BE2C (cell line): Measurements from ENCODE around the gene DNAJC6.
A peak's percentile ranks its signal among the peaks of the same experiment; 100 is the strongest.

ENCODE experiments used
- DNase-seq: peaks from one replicate; pipeline ENCODE4 v3.0.0-alpha.2; 2020
- H3K27me3 ChIP-seq: fragments of 250-450 bp; sonication (Bioruptor Pico); 2 replicates; pipeline ENCODE4 v1.5.1; 2020; ENCODE audit warnings: mild to moderate bottlenecking
- H3K36me3 ChIP-seq: fragments of 250-450 bp; sonication (Bioruptor Pico); 2 replicates; pipeline ENCODE4 v1.5.1; 2020; ENCODE audit warnings: mild to moderate bottlenecking
- H3K4me1 ChIP-seq: fragments of 250-450 bp; sonication (Bioruptor Pico); 2 replicates; pipeline ENCODE4 v1.5.1; 2020
- H3K4me3 ChIP-seq: 2 replicates; pipeline ENCODE4 v1.5.1; 2011; ENCODE audit warnings: low read depth, low read length
- H3K9me3 ChIP-seq: fragments of 250-450 bp; sonication (Bioruptor Pico); 2 replicates; pipeline ENCODE4 v1.5.1; 2020
- CTCF ChIP-seq: IDR thresholded peaks from 2 replicates; pipeline ENCODE4 v1.5.1; 2012; ENCODE audit warnings: mild to moderate bottlenecking, low read depth, low read length

DNAJC6 gene

GRCh38 chr1:65308781-65309303, 501 bp upstream of the DNAJC6 start:
- H3K27me3 ChIP-seq: no peaks in the 10 kb centered on the region

GRCh38 chr1:65310078-65310587, 790 bp downstream of the DNAJC6 start:
- Histone ChIP-seq H3K36me3 (no peaks in the 10 kb centered on the region), H3K4me1 (no peaks in the 10 kb centered on the region), H3K27me3 (no peaks in the 10 kb centered on the region), H3K9me3 (no peaks in the 10 kb centered on the region), H3K4me3 (peak overlapping the region; percentile 76)
- DNase-seq: peak; percentile 70
- TF ChIP-seq CTCF: no peak

More at GRCh38 chr1:65308781-65309303, 501 bp upstream of the DNAJC6 start:
- Histone ChIP-seq H3K36me3 (no peaks in the 10 kb centered on the region), H3K9me3 (no peaks in the 10 kb centered on the region), H3K4me3 (peak overlapping the region; percentile 76), H3K4me1 (no peaks in the 10 kb centered on the region)
- no peak for DNase-seq
- TF ChIP-seq CTCF: no peak

GRCh38 chr1:65311760-65312159, 2.4 kb downstream of the DNAJC6 start:
- no peak overlapping the region for H3K4me3 ChIP-seq
- peak; percentile 29; the same call in 1 of the 2 replicates for TF ChIP-seq CTCF
- H3K4me1 ChIP-seq: no peaks in the 10 kb centered on the region
- no peaks in the 10 kb centered on the region for H3K9me3 ChIP-seq
- H3K36me3 ChIP-seq: no peaks in the 10 kb centered on the region
- no peak for DNase-seq
- no peaks in the 10 kb centered on the region for H3K27me3 ChIP-seq

- no peak overlapping the region for H3K4me3 ChIP-seq
- DNase-seq: no peak
- H3K27me3 ChIP-seq: no peaks in the 10 kb centered on the region
- H3K4me1 ChIP-seq: 0 out of 2 replicates have a peak, but pooled peaks cover 6% of the 10 kb centered on the region
- H3K36me3 ChIP-seq: no peaks in the 10 kb centered on the region
- no peak for TF ChIP-seq CTCF
- no peaks in the 10 kb centered on the region for H3K9me3 ChIP-seq
Measured at GRCh38 chr1:65316233-65316632, 6.9 kb downstream of the DNAJC6 start.

GRCh38 chr1:65317866-65318653, 8.7 kb downstream of the DNAJC6 start:
- Histone ChIP-seq H3K4me3 (no peak overlapping the region), H3K4me1 (0 out of 2 replicates have a peak, but pooled peaks cover 6% of the 10 kb centered on the region), H3K36me3 (no peaks in the 10 kb centered on the region), H3K9me3 (no peaks in the 10 kb centered on the region), H3K27me3 (no peaks in the 10 kb centered on the region)
- no peak for TF ChIP-seq CTCF
- peak; percentile 24 for DNase-seq

GRCh38 chr1:65319141-65319540, 9.8 kb downstream of the DNAJC6 start:
- no peaks in the 10 kb centered on the region for H3K36me3 ChIP-seq
- H3K27me3 ChIP-seq: no peaks in the 10 kb centered on the region
- no peaks in the 10 kb centered on the region for H3K9me3 ChIP-seq
- peak; percentile 63 for DNase-seq
- H3K4me3 ChIP-seq: no peak overlapping the region
- H3K4me1 ChIP-seq: 0 out of 2 replicates have a peak, but pooled peaks cover 6% of the 10 kb centered on the region
- TF ChIP-seq CTCF: no peak
